Cardiac muscle cell (in vitro differentiated cells and primary cell): ENCODE data around the gene ELAVL3. TPM values are rescaled to one million over a fixed set of nuclear protein-coding genes. Genes with fewer than 3 reads are reported as not detected.

Experiments used
- DNase-seq, 2 donors: peaks; one replicate each; pipeline versions ENCODE4 v3.0.0 to v3.0.0-alpha.2; 2010 to 2017; ENCODE audit warnings: low read depth in 1 of 2, low spot score in 1 of 2
- H3K27ac ChIP-seq: fragments of 200-600 bp; sonication (generic); 2 replicates; pipeline ENCODE4 v1.5.1; 2016
- H3K27me3 ChIP-seq: fragments of 200-600 bp; sonication (generic); 2 replicates; pipeline ENCODE4 v1.6.0; 2016; ENCODE audit warnings: control low read depth
- H3K36me3 ChIP-seq: fragments of 200-600 bp; sonication (generic); 2 replicates; pipeline ENCODE4 v1.5.1; 2016; ENCODE audit warnings: control low read depth
- H3K4me1 ChIP-seq: fragments of 200-600 bp; sonication (generic); 2 replicates; pipeline ENCODE4 v1.8.1; 2017; ENCODE audit warnings: low read depth, mild to moderate bottlenecking, mixed run types
- H3K4me3 ChIP-seq: fragments of 200-600 bp; sonication (generic); 2 replicates; pipeline ENCODE4 v1.5.1; 2016; ENCODE audit warnings: mild to moderate bottlenecking
- H3K9me3 ChIP-seq: fragments of 200-600 bp; sonication (generic); 2 replicates; pipeline ENCODE4 v1.5.1; 2017; ENCODE audit warnings: low read depth, mild to moderate bottlenecking, control low read depth
- polyA plus RNA-seq: library from polyadenylated mRNA; unstranded; fragments of >200 nt; fragmentation: Nextera tagmentation; extraction: Ambion mirVana; gene quantifications from 2 replicates; pipeline ENCODE4 v1.2.1, GENCODE V29; 2016
- total RNA-seq: library from RNA; depleted of rRNA; stranded (reverse); fragments of >200 nt; gene quantifications from 2 replicates; pipeline ENCODE4 v1.2.3, GENCODE V29; 2016
- TF ChIP-seq, protein P1 (sequence below): IDR thresholded peaks from 2 replicates; pipeline ENCODE4 v1.5.1; 2012; ENCODE audit warnings: low read depth, mild to moderate bottlenecking, low read length

The ELAVL3 gene
- total and polyA plus RNA-seq, 2 experiments from 2014 or later, result 0.09 to 0.10 TPM

DNA sequence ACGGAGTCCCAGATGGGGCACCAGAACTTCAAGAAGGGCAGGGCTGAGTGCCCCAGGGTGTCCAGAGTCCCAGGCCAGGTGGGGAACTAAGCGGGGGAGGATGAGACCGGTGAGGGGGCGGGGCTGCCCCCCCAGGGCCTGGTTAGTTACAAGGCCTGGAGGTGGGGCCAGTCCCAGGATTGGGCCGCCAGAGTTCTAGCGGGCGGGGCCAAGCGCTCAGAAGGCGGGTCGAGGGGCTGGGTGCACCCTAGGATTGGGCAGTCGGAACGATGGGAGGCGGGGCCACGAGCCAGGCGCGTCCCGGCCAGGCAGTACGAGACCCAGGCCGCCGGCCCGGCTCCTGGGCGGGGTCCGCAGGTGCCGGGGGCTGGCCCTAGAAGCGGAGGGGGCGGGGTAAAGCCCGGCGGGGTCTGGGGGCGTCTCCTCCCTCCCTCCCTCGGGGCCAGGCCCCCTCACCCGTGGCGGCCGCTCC, 24.2 kb upstream of the ELAVL3 start:
- peaks cover 9% of the 10 kb centered on the region for H3K4me1 ChIP-seq
- H3K4me3 ChIP-seq, result peak overlapping the region; percentile 87
- no peaks in the 10 kb centered on the region for H3K27me3 ChIP-seq
- peak; percentile 97 to 98 for DNase-seq
- TF ChIP-seq, protein P1, sequence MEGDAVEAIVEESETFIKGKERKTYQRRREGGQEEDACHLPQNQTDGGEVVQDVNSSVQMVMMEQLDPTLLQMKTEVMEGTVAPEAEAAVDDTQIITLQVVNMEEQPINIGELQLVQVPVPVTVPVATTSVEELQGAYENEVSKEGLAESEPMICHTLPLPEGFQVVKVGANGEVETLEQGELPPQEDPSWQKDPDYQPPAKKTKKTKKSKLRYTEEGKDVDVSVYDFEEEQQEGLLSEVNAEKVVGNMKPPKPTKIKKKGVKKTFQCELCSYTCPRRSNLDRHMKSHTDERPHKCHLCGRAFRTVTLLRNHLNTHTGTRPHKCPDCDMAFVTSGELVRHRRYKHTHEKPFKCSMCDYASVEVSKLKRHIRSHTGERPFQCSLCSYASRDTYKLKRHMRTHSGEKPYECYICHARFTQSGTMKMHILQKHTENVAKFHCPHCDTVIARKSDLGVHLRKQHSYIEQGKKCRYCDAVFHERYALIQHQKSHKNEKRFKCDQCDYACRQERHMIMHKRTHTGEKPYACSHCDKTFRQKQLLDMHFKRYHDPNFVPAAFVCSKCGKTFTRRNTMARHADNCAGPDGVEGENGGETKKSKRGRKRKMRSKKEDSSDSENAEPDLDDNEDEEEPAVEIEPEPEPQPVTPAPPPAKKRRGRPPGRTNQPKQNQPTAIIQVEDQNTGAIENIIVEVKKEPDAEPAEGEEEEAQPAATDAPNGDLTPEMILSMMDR, result no peak
- no peaks in the 10 kb centered on the region for H3K9me3 ChIP-seq
- H3K36me3 ChIP-seq, result no peaks in the 10 kb centered on the region
- H3K27ac ChIP-seq, result peak overlapping the region; percentile 96

DNA sequence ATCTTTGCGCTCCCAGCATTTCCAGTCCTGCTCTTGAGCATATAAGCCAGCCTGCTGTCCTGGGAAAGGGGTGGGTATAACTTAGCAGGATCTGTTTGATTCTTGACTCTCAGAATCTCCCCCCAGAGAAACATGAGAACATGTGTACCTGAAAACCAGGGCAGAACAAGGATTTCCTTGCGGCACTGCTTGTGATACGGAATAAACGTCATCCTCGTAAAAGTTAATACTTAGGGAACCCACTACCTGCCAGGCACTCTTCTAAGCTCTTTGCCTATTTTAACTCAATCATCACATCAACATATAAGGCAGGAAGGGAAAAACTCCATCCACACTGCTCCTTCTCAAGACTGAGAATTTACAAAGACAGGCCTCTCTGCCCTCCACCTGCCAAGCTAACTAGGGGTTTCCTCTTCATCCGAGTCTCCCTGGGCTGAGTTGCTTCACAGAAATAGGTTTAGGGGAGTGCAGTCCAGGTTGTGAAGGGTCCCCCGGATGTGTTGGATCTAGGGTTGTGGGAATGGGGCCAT, 23.7 kb upstream of the ELAVL3 start:
- H3K27ac ChIP-seq, result peak overlapping the region; percentile 96
- TF ChIP-seq, protein P1, result no peak
- H3K27me3 ChIP-seq, result no peaks in the 10 kb centered on the region
- H3K4me3 ChIP-seq, result peak overlapping the region; percentile 87
- H3K4me1 ChIP-seq, result peaks cover 13% of the 10 kb centered on the region
- H3K9me3 ChIP-seq, result no peaks in the 10 kb centered on the region
- no peak for DNase-seq
- no peaks in the 10 kb centered on the region for H3K36me3 ChIP-seq

DNA sequence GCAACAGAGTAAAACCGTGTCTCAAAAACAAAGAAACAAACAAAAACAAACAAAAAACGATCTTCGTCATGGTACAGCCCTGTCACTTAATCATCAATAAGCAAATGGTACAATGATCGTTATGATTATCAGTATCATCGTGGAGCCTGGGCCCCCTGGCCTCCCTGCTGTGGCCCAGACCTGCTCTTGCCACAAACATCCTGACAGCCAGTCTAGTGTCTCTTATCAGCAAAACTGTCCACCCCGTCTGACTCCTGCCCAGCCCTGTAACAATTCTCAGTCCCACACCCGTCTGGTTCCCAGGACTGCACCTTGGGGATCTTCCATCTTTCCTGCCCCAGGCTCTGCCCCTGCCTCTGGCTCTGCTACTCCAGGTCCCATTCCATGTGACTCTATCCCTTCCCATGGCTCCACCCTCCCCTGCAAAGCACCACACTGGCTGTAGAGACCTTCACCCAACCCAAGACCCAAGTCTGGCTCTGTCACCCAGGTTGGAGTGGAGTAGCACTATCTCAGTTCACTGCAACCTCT, 19.1 kb upstream of the ELAVL3 start:
- peak in 1 of 2 donors; percentile 11 for DNase-seq
- H3K27me3 ChIP-seq, result no peaks in the 10 kb centered on the region
- H3K36me3 ChIP-seq, result peaks cover 3% of the 10 kb centered on the region
- H3K27ac ChIP-seq, result peak overlapping the region; percentile 60
- no peaks in the 10 kb centered on the region for H3K9me3 ChIP-seq
- TF ChIP-seq, protein P1, result no peak
- no peak overlapping the region for H3K4me3 ChIP-seq
- peaks cover 13% of the 10 kb centered on the region for H3K4me1 ChIP-seq

DNA sequence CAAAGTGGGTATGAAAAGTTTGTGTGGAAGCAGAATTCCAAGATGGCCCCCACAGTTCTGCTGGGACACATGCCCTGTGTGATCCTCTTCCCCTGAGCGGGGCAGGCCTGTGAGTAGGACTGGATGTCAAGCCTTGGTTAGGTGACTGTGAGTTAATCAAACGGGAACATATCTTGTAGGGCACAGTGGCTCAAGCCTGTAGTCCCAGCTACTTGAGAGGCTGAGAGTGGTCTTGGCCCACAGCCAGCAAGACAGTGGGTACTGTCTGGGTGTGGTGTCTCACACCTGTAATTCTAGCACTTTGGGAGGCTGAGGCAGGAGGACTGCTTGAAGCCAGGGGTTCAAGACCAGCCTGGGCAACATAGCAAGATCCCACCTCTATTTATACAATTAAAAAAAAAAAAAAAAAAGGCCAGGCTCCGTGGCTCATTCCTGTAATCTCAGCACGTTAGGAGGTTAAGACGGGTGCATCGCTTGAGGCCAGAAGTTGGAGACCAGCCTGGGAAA, 18.4 kb upstream of the ELAVL3 start:
- Histone ChIP-seq H3K9me3 (no peaks in the 10 kb centered on the region), H3K36me3 (peaks cover 3% of the 10 kb centered on the region), H3K4me1 (peaks cover 10% of the 10 kb centered on the region), H3K27ac (no peak overlapping the region), H3K27me3 (no peaks in the 10 kb centered on the region), H3K4me3 (no peak overlapping the region)
- DNase-seq, result no peak
- TF ChIP-seq, protein P1, result no peak

DNA sequence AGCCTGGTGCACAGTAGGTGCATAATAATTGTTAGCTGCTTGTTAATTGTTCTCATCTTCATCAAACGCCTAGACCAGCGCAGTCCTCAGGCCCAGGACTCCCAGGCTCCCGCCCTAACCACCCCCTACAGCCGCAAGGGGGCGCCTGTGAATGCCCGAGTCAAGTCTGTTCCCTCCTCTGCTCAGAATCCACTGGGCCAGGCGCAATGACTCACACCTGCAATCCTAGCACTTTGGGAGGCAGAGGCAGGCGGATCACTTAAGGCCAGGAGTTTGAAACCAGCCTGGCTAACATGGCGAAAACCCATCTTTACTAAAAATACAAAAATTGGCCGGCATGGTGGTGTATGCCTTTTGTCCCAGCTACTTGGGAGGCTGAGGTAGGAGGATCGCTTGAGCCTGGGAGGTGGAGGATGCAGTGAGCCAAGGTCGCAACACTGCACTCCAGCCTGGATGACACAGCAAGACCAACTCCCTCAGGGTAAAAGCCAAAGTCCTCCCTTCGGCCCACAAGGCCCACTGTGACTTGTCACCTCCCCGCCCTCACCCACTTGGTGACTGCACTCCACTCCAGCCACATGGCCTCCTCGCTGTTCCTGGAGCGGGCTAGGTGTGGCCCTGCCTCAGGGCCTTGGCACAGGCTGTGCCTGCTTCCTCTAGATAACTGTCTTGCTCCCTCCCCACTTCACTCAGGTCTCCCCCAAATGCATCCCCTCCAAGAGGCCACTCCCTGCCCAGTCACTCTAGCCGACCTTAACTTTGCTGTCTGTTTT, 15.7 kb upstream of the ELAVL3 start:
- Histone ChIP-seq H3K4me1 (peaks cover 9% of the 10 kb centered on the region), H3K27me3 (no peaks in the 10 kb centered on the region), H3K36me3 (peaks cover 6% of the 10 kb centered on the region), H3K9me3 (no peaks in the 10 kb centered on the region), H3K4me3 (no peak overlapping the region), H3K27ac (no peak overlapping the region)
- peak; percentile 73 to 88 for DNase-seq
- TF ChIP-seq, protein P1, result peak; percentile 74
